PC-3 (cell line): ENCODE data around the gene CUL3. TPM values are rescaled to one million over a fixed set of nuclear protein-coding genes. Genes with fewer than 3 reads are reported as not detected.

Experiments used
- ATAC-seq: fragments of 200-7000 bp; cut with Tn5 transposase; 2 replicates; pipeline ENCODE4 v1.9.1; 2020; ENCODE audit warnings: mild to moderate bottlenecking, moderate library complexity
- BruUV-seq: library from RNA; stranded (reverse); fragments of 400-500 nt; replicated peaks from 2 replicates; lab custom pipeline; 2021; lab: Mats Ljungman, UMichigan
- CTCF ChIA-PET: fragments of 300-600 bp; sonication (Branson Sonifier 250); formaldehyde crosslinking; loops from one replicate; lab custom pipeline; 2022; ENCODE audit warnings: antibody characterized with exemption; lab: Charles Lee
- POLR2A ChIA-PET: fragments of 300-600 bp; sonication (Branson Sonifier 250); formaldehyde crosslinking; loops from one replicate; lab custom pipeline; 2022; ENCODE audit warnings: antibody characterized with exemption; ENCODE audit not compliant: unreplicated experiment; lab: Charles Lee
- DNase-seq: peaks from one replicate; pipeline ENCODE4 v3.0.0-alpha.2; 2015
- H2AFZ ChIP-seq: fragments of 300-600 bp; sonication (generic); 2 replicates; pipeline ENCODE4 v1.6.0; 2016; ENCODE audit warnings: antibody characterized with exemption, low read length
- H3F3A ChIP-seq: fragments of 300-600 bp; sonication (generic); one replicate; pipeline ENCODE4 v1.6.0; 2017; ENCODE audit warnings: antibody characterized with exemption, low read length, control low read depth, mild to moderate bottlenecking; ENCODE audit not compliant: unreplicated experiment
- H3K27ac ChIP-seq: fragments of 300-600 bp; sonication (generic); 2 replicates; pipeline ENCODE4 v1.5.1; 2016; ENCODE audit warnings: mild to moderate bottlenecking, low read length
- H3K27me3 ChIP-seq: fragments of 300-600 bp; sonication (generic); 2 replicates; pipeline ENCODE4 v1.6.1; 2016; ENCODE audit warnings: low read length, mixed read lengths
- H3K36me3 ChIP-seq: fragments of 300-600 bp; sonication (generic); 2 replicates; pipeline ENCODE4 v1.6.1; 2016; ENCODE audit warnings: low read depth, mixed run types, low read length, mixed read lengths
- H3K4me1 ChIP-seq: fragments of 300-600 bp; sonication (generic); 2 replicates; pipeline ENCODE4 v1.5.1; 2016; ENCODE audit warnings: low read length; ENCODE audit not compliant: insufficient read depth
- H3K4me2 ChIP-seq: fragments of 300-600 bp; sonication (generic); 2 replicates; pipeline ENCODE4 v1.6.0; 2016; ENCODE audit warnings: low read length
- H3K4me3 ChIP-seq: fragments of 300-600 bp; sonication (generic); 2 replicates; pipeline ENCODE4 v1.5.1; 2016; ENCODE audit warnings: mild to moderate bottlenecking, low read length, mixed read lengths
- H3K79me2 ChIP-seq: fragments of 300-600 bp; sonication (generic); 2 replicates; pipeline ENCODE4 v1.6.1; 2017; ENCODE audit warnings: low read length, mixed read lengths
- H3K9ac ChIP-seq: fragments of 300-600 bp; sonication (generic); 2 replicates; pipeline ENCODE4 v1.6.0; 2016; ENCODE audit warnings: mild to moderate bottlenecking, low read length
- H3K9me2 ChIP-seq: fragments of 300-600 bp; sonication (generic); replicated peaks from 2 replicates; pipeline ENCODE4 v1.6.1; 2016; ENCODE audit warnings: mixed run types, low read length, mixed read lengths
- H3K9me3 ChIP-seq: fragments of 300-600 bp; sonication (generic); 2 replicates; pipeline ENCODE4 v1.6.1; 2016; ENCODE audit warnings: low read length, mixed read lengths
- H4K20me1 ChIP-seq: fragments of 300-600 bp; sonication (generic); 2 replicates; pipeline ENCODE4 v1.6.1; 2016; ENCODE audit warnings: low read length, mixed read lengths
- EZH2 ChIP-seq: fragments of 300-600 bp; sonication (generic); IDR thresholded peaks from one replicate; pipeline ENCODE4 v1.6.1; 2017; ENCODE audit warnings: antibody characterized with exemption, mild to moderate bottlenecking, low read length; ENCODE audit not compliant: unreplicated experiment
- EZH2phosphoT487 ChIP-seq: fragments of 300-600 bp; sonication (generic); IDR thresholded peaks from 2 replicates; pipeline ENCODE4 v1.6.1; 2018; ENCODE audit warnings: mild to moderate bottlenecking, antibody characterized with exemption, low read length, borderline replicate concordance
- intact Hi-C: fragments of 100-400 bp; cut with micrococcal nuclease; formaldehyde crosslinking; loops from 2 replicates; pipeline ENCODE4 v1.9.0; 2023
- total RNA-seq: library from RNA; depleted of rRNA; stranded (reverse); fragments of >200 nt; gene quantifications from 2 replicates; pipeline ENCODE4 v1.2.3, GENCODE V29; 2014
- TF ChIP-seq, protein P1 (sequence below): fragments of 300-600 bp; sonication (generic); conservative IDR thresholded peaks from 2 replicates; pipeline ENCODE4 v1.5.1; 2017; ENCODE audit warnings: antibody characterized with exemption, low read depth, mild to moderate bottlenecking, low read length

Gene CUL3
- total RNA-seq, 1 experiment from 2014 or later, result 50.4 TPM

DNA sequence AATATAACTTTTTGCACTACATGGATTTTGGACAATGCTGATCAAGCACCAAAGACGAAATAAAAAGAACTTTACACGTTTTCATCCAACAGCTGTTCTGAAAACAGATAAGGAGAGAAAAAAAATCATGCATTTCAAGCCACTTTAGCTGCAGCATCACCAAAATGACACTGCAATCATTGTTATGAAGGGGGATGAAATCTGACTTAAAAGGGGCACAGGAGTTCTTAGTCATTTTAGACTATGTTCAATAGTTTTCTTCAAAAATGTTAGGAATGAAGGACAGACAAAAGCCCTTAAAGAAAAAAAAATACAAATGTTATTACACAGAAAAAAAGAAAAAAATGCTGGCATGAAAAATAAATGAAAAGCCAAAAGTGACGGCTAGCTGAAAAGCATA, 71.2 kb downstream of the CUL3 start:
- DNase-seq (no peak), ATAC-seq (no peak)
- intact Hi-C loops, result no loop called here
- Histone ChIP-seq H3K4me1 (peaks cover 5% of the 10 kb centered on the region), H3K4me3 (no peak overlapping the region), H4K20me1 (peaks cover 8% of the 10 kb centered on the region), H3K9me2 (no peaks in the 10 kb centered on the region), H3F3A (no peaks in the 10 kb centered on the region), H3K9ac (no peak overlapping the region), H3K36me3 (peaks cover 4% of the 10 kb centered on the region; the same call in 1 of the 2 replicates), H3K27me3 (no peaks in the 10 kb centered on the region), H3K79me2 (peaks cover 48% of the 10 kb centered on the region), H3K9me3 (no peaks in the 10 kb centered on the region), H3K4me2 (no peak overlapping the region), H3K27ac (no peak overlapping the region), H2AFZ (no peak overlapping the region)
- no TSS peak for BruUV-seq
- ChIA-PET POLR2A (no interaction called here), CTCF (no interaction called here)
- TF ChIP-seq EZH2, result no peak
- TF ChIP-seq EZH2phosphoT487, result no peak
- TF ChIP-seq, protein P1, sequence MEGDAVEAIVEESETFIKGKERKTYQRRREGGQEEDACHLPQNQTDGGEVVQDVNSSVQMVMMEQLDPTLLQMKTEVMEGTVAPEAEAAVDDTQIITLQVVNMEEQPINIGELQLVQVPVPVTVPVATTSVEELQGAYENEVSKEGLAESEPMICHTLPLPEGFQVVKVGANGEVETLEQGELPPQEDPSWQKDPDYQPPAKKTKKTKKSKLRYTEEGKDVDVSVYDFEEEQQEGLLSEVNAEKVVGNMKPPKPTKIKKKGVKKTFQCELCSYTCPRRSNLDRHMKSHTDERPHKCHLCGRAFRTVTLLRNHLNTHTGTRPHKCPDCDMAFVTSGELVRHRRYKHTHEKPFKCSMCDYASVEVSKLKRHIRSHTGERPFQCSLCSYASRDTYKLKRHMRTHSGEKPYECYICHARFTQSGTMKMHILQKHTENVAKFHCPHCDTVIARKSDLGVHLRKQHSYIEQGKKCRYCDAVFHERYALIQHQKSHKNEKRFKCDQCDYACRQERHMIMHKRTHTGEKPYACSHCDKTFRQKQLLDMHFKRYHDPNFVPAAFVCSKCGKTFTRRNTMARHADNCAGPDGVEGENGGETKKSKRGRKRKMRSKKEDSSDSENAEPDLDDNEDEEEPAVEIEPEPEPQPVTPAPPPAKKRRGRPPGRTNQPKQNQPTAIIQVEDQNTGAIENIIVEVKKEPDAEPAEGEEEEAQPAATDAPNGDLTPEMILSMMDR, result no peak

DNA sequence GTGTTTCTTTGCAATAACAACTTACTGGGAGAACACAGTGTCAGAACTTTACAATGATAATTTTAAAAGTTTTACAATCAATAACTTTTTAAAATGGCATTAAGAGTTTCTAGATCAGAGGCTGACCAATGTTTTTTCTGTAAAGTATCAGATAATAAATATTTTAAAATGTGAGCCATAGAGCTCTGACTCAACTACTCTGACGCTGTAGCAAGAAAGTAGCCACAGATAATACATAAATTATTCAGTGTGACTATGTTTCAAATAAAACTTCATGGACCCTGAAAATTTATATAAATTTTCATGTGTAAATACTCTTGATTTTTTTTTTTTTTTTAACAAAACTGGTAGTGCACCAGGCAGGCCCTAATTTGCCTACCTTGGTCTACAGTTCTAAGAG, 77.4 kb downstream of the CUL3 start:
- CTCF ChIA-PET, result no interaction called here
- H3K9ac ChIP-seq, result no peak overlapping the region

GRCh38 chr2:224506494-224506893, 78.7 kb downstream of the CUL3 start:
- DNase-seq (no peak), ATAC-seq (no peak)
- no peaks in the 10 kb centered on the region for H3K9me3 ChIP-seq
- H3F3A ChIP-seq, result no peaks in the 10 kb centered on the region
- H3K27ac ChIP-seq, result no peak overlapping the region
- H2AFZ ChIP-seq, result no peak overlapping the region
- H3K79me2 ChIP-seq, result no peaks in the 10 kb centered on the region
- no peak overlapping the region for H3K4me2 ChIP-seq
- no peaks in the 10 kb centered on the region for H3K27me3 ChIP-seq
- no peak overlapping the region for H3K9ac ChIP-seq
- ChIA-PET POLR2A (interaction anchor here (0.6 kb wide), 1 partner anchor 56 kb away, joined by 3 read pairs; no protein-coding TSS in a partner anchor), CTCF (no interaction called here)
- H3K4me1 ChIP-seq, result 0 out of 2 replicates have a peak, but pooled peaks cover 3% of the 10 kb centered on the region
- H3K36me3 ChIP-seq, result peaks cover 38% of the 10 kb centered on the region; the same call in 1 of the 2 replicates
- TF ChIP-seq, protein P1, result no peak
- H3K9me2 ChIP-seq, result no peaks in the 10 kb centered on the region
- no TSS peak for BruUV-seq
- H4K20me1 ChIP-seq, result no peaks in the 10 kb centered on the region
- intact Hi-C loops, result loop anchor here (2.0 kb wide), 1 partner anchor 14 kb away; no protein-coding TSS in a partner anchor
- H3K4me3 ChIP-seq, result no peak overlapping the region

More for the DNA sequence above, 77.4 kb downstream of the CUL3 start:
- intact Hi-C loops, result loop anchor here (2.0 kb wide), 1 partner anchor 13 kb away; no protein-coding TSS in a partner anchor
- TF ChIP-seq EZH2phosphoT487 (no peak), EZH2 (no peak)
- TF ChIP-seq, protein P1, result no peak
- Histone ChIP-seq H3K9me3 (no peaks in the 10 kb centered on the region), H3K4me2 (no peak overlapping the region), H3K4me1 (0 out of 2 replicates have a peak, but pooled peaks cover 3% of the 10 kb centered on the region), H3K27ac (no peak overlapping the region), H3F3A (no peaks in the 10 kb centered on the region), H3K4me3 (no peak overlapping the region), H2AFZ (no peak overlapping the region), H3K79me2 (no peaks in the 10 kb centered on the region), H4K20me1 (0 out of 2 replicates have a peak, but pooled peaks cover under 1% of the 10 kb centered on the region), H3K27me3 (no peaks in the 10 kb centered on the region), H3K9me2 (no peaks in the 10 kb centered on the region), H3K36me3 (peaks cover 31% of the 10 kb centered on the region; the same call in 1 of the 2 replicates)
- POLR2A ChIA-PET, result no interaction called here
- ATAC-seq, result peak; percentile 37
- DNase-seq, result no peak
- BruUV-seq, result no TSS peak
